ENCODE data around the gene CSPG4.

GRCh38 chr15:75649848-75650247 is 62.8 kb downstream of the CSPG4 start:
- TF ChIP-seq TBL1XR1 (IDR thresholded peaks at IDR 0.05; ENCODE audit: low read depth, low read length) (no peak), ESRRA (IDR thresholded peaks at IDR 0.05; ENCODE audit: low read length) (no peak), CTCF (IDR thresholded peaks at IDR 0.05 in 2 of 3, conservative IDR thresholded peaks at IDR 0.05 in 1 of 3; ENCODE audit: control insufficient read depth in 2 of 3, extremely low read depth in 1 of 3, insufficient read depth in 1 of 3, low read depth in 3 of 3, low read length in 3 of 3) (no peak), ZSCAN29 (IDR thresholded peaks at IDR 0.05) (no peak), FOXM1 (IDR thresholded peaks at IDR 0.05; ENCODE audit: low read depth, low read length) (no peak), USF2 (IDR thresholded peaks at IDR 0.05; ENCODE audit: borderline replicate concordance, low read depth, low read length) (no peak), RAD21 (IDR thresholded peaks at IDR 0.05; ENCODE audit: insufficient read depth, low read depth, low read length) (no peak), E4F1 (IDR thresholded peaks at IDR 0.05; ENCODE audit: borderline replicate concordance, partially characterized antibody) (no peak)
